ENCODE measurements around the gene USP40.

USP40 gene

DNA sequence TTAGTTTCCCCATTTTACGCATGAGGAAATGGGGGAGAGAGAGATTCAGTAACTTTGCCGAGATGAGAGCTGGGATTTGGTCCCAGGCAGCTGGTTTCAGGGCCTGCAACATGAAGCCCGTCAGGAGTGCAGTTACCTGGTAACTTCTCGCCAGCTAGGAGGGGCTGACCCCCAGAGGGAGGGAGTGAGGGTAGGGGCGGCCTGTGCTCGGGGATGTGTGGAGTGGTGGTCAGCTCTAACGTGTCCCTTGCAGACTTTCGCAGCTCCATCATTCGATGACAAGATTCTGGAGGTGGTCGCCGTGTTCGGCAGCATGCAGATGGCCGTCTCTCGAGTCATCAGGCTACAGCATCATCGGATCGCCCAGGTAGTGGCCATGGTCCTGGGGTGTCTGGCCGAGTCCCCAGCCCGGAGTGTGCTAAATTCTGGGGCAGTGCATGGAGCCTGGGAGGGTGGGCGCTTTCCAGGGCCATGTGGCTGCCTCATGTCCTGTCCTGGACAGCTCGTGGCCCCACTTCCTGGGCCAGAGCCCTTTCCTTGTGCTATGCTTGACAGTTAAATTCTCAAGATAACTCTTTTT lies 108.5 kb downstream of the USP40 start:
- no peak for DNase-seq (ENCODE audit: low read depth, low spot score)

DNA sequence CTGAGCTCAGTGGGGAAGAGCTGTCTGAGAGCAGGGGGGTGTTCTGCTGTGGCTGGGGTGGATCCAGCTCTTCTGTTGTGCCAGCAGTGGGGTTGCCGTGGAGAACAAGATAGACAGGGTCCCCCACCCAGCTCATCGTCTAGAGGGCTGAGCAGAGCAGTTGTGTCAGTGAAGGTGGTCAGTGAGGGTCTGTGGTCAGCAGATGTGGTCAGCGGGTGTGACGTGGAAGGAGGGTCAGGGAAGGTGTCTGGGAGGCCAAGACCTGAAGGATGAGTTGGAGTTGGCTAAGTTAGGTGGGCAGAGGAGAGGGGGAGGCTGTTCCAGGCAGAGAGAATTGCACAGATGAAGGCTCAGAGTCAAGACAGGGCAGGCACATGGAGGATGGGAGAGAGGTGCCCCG lies 109.2 kb downstream of the USP40 start:
- DNase-seq (ENCODE audit: low read depth, low spot score), result no peak

DNA sequence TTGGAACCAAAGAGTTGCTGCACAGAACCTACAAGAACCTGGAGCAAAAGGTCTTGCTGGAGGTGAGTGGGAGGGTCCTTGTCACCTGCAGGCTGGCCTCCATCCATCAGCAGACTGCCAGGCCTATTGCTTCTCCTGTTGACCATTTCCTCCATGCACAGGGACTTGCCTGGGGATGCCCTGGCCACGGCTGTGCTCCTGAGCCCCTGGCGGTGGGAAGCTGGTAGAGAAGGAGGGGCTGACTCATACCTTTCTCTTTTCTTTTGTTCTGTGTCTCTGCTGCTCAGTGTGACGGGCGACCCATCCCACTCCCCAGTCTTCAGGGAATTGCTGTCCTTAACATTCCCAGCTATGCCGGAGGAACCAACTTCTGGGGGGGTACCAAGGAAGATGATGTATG lies 109.6 kb downstream of the USP40 start:
- no peak for DNase-seq (ENCODE audit: low read depth, low spot score)

DNA sequence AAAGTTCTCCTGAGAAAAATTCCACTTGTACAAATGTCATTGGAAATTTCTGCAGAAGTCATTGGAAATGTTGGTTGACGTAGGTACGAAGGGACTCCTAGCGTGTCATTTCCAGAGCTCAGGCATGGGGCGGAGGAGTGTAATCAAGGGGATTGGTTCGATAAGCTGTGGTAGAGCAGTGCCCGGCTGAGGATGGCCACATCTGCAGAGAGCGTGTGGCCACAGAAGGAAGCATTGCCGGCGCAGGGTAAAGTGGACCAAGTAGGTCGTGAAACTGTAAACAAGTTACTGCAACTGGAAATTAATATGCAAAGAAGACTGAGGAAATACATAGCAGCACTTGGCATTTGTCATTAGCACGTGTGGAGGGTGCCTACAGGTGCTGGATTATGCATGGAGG lies 110.5 kb downstream of the USP40 start:
- no peak for DNase-seq (ENCODE audit: low read depth, low spot score)

DNA sequence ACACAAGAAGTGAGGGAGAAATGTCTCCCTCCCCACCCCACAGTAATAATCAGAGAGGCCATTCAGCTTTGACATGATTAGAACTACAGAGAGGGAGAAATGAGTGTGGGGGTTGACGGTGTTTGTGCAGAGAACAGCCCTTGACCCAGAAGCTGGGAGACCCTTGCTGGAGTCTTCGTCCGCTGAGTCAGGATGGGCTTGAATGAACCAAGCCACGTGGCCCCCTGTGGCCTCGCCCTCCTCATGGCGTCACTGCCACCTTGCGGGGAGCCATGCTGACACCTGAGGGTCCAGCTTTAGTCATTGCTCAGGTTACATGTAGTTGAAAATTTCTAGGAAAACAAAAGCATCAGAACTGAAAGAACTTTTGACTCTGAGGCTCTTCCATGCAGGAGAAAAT lies 111.1 kb downstream of the USP40 start:
- no peak for DNase-seq (ENCODE audit: low read depth, low spot score)

DNA sequence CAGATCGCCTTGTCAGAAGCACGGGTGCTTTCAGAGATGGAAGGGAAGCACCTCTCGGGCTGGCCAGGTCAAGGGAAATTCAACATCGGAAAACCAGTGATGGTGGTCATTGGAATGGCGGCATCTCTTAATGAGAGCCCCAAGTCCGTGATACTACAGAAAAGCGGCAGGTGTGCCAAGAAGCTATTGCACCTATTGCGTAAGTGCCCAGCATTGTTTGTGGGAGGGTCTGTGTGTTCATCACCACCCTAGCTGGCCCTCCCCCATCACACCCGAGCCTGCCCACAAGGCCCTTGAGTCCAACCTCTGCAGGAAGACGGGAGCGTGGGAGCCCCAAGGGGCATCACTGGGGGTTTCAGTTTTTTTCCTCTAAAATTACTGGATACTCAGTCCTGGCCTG lies 111.6 kb downstream of the USP40 start:
- no peak for DNase-seq (ENCODE audit: low read depth, low spot score)

DNA sequence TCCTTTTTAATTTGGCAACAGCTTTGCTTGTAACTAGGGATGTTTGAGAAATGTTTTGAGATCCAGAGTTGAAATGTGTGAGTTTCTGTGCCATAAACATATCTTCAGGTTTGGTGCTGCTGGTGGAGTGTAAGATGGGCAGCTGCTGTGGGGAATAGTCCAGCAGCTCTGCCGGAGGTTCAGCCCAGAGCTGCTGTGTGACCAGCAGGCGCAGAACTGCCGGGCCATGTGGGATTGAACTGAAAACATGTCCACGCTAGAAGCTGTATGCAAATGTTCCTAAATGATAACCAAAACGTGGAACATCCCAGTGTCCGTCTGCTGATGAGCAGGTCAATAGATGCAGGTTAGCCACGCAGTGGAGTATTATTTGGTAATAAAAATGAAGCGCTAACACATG lies 112.7 kb downstream of the USP40 start:
- DNase-seq (ENCODE audit: low read depth, low spot score), result no peak

DNA sequence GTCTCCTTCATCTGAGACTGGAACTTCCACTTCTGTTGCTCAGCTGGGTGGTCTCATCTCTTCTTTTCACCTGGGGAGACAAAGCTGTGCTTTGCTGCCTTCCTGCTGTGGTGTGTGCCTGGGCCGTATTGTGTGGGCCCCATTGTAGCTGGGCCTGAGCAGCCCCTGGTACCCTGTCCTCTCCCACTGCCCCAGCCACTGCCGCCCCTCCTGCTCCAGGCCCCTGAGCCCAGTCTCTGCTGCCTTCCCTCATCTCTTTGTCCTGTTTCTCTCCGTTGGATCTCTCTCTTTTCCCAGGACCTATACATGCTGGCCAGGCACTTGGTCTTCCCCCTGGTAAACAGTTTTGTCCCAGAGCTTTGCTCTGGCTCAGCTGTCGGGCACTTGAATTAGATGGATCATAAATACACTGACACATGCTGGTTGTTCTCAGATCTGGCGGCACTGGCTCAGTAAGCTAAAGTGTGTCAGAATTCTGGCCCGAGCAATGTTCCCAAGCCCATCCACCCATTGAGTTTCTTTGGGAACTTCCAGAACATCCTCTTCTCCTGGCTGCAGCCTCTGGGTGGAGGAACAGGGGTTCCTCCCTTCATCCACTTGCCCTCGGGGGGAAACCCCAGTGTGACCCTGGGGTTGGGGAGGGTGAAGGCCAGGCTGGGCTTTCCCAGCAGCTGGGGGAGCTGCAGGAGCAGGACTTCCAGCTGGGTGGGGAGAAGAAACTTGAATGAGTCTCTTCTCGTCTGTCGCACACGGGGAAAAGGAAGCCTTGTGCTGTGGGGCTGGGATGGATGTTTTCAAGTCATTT lies 113.3 kb downstream of the USP40 start:
- no peak for DNase-seq (ENCODE audit: low read depth, low spot score)

DNA sequence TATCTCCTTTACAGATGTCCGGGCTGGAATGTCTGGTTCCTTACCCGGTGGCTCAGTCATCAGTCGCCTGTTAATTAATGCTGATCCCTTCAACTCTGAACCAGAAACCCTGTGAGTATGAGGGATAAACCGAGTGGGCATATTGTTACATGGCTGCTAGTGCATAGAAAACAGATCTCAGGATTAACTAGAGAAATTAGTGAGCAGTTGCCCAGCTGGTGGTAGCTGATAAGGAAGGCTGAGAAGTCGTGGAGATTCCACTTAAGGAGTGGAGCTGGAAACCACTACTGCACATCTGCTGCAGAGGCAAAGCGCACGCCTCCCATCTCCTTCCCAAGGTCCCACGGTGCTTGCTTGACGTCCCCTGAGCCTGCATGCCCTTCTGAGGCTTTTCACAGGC lies 114.6 kb downstream of the USP40 start:
- no peak for DNase-seq (ENCODE audit: low read depth, low spot score)

DNA sequence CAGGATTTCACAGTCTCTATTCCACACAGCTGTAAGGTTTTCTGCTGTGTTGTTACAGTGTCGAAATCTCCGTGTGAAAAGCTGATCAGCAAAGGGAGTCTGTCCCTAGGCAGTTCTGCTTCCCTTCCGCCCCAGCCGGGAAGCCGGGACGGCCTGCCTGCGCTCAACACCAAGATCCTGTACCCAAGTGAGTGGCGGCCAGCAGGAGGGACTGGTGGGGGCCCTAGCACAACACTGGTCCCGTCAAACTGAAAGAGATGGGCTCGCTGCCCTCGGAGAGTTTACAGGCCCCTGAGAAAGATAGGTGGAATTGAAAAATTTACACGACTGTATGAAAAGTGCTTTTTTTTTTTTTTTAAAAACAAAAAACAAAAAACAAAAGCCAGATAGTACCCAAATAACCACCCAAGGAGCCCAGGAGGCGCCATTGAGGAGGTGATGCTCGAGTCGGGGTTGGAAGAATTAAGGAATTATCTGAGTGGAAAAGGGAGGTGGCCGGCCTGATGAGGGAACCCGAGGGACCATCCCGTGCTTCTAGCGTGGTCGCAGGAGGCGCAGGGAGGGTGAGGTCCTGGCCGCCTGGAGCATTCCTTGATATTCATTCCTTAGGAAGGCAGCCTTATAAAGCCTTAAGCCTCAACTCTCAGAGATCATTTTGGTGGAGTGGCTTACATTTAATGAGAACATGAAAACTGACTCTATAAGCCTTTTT lies 115.6 kb downstream of the USP40 start:
- no peak for DNase-seq (ENCODE audit: low read depth, low spot score)

DNA sequence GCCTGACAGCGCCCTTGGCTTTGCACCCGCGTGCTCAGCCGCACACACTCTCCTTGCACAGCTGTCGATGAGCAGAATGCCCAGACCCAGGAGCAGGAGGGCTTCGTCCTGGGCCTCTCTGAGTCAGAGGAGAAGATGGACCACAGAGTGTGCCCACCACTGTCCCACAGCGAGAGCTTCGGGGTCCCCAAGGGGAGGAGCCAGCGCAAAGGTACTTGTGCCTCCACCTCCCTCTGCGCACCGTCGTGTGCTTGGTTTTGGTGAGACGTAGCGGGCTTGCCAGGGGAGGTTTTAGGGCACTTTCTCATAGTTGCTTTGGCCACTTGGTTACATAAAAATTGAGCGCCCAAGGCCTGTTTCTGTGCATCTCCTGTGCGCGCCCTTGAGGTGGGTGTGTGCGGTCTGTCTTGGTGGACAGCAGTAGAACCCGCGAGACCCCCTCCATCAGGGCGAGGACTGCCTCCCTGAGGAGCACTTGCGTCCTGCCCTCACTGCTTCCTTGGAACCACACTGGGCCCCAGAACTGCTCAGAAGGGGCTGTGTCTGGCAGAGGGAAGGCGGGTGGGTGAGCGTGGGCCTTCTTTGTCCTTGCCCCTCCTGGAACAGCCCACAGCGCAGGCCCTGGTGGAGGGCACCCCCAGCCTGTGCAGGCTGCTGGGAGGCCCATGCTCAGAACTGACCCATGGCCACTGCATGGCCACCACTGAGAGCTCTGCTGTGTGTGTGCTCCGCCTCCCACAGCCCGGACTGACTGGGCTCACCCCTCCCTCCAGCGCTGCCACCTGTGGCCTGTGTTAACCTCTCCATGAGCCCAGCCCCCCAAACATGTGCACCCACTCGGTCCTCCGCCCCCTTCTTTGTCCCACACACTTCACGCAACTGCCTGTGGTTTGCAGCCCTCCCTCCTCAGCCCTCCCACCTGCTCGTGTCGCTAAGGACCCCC lies 116.4 kb downstream of the USP40 start:
- DNase-seq (ENCODE audit: low read depth, low spot score), result no peak

DNA sequence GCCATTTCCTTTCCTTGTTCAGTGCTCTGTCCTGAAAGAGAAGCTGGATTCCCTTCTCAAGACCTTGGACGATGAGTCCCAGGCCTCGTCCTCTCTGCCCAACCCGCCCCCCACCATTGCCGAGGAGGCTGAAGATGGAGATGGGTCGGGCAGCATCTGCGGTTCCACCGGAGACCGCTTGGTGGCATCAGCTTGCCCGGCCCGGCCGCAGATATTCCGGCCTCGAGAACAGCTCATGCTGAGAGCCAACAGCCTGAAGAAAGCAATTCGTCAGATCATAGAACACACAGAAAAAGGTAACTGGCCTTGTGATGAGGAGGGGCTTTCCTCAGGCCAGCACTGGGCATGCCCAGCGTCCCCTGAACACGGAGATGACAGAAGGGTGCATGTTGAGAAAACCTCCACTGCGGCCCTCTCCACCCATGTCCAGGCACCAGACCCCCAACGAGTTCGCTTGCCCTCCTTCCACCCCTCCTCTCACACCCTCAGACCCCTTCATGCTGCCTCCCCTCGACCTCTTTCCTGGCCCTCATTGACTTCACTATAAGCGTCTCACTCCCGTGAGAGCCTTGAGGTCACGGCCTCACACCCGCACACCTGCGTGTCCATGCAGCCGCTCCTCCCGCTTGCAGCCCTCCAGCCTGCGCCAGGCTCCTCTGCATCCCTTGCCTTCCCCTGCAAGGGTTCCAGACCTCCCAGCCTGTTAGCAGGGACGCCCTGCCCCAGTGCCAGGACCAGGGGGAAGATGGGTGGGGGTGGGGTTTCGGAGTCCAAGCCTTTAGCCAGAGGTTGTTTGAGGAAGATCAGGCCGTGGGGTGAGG lies 117.3 kb downstream of the USP40 start:
- no peak for DNase-seq (ENCODE audit: low read depth, low spot score)

DNA sequence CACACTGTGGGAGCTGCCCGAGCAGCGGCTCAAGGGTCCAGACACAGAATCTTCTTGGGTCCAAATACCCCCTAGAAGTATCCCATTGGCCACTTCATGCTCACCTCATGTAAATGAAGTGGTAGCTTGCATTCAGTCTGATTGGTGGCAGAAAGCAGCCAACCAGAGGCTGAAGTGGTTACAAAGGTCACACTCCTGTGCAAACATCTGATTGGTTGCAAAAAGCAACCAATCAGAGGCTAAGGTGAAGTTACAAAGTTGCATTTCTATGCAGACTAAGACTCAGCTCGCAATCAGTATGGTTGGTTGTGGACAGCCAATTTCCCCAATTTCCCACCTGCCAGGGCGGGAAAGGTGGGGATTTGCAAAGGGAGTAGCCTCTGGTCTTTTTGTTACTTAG lies 118.0 kb downstream of the USP40 start:
- no peak for DNase-seq (ENCODE audit: low read depth, low spot score)

DNA sequence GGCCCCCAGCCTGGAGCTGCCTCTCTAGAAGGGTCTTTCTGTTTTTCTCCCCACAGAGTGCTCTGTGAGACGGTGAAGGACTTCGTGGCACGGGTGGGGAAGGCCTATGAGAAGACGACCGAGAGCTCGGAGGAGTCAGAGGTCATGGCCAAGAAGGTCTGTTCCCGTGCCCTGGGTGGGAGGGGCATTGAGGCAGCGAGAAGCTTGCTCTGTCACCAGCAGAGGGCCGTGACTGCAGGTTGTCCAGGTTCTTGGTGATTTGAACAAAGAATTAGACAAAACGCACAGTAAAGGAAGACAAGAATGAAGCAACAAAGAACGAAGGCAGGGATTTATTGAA lies 118.4 kb downstream of the USP40 start:
- DNase-seq (ENCODE audit: low read depth, low spot score), result no peak

DNA sequence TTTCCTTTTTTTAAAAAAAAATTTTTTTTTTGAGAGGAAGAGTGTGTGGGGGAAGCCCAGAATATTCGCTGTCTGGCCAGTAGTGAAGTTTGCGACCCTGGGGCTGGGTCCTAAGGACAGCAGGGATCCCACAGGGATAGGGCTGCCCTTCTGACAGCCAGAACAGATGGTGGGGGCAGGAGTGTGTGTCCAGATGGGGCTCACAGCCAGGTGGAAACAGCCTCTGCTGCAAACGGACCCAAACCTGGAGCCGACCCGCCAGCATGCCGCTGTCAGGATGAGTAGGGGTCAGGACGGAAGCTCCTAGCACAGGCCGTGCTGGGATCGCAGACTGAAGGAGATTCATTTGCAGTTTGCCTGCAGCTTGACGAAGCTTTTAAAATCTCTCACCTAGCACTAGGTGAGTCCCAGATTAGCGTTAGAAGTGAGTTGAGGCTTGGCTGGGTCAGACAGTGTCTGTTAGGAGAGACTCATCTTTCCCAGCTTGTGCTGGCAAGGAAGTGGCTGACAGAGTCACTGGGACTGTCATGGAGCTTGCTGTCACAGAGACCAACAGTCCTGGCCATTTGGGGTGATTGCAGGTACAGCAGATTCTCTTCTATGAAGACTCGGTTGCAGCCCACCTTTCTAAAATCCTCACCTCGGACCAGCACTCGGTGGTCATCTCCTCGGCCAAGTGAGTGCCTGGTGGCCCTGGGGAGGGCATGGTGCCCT lies 118.9 kb downstream of the USP40 start:
- DNase-seq (ENCODE audit: low read depth, low spot score), result no peak

DNA sequence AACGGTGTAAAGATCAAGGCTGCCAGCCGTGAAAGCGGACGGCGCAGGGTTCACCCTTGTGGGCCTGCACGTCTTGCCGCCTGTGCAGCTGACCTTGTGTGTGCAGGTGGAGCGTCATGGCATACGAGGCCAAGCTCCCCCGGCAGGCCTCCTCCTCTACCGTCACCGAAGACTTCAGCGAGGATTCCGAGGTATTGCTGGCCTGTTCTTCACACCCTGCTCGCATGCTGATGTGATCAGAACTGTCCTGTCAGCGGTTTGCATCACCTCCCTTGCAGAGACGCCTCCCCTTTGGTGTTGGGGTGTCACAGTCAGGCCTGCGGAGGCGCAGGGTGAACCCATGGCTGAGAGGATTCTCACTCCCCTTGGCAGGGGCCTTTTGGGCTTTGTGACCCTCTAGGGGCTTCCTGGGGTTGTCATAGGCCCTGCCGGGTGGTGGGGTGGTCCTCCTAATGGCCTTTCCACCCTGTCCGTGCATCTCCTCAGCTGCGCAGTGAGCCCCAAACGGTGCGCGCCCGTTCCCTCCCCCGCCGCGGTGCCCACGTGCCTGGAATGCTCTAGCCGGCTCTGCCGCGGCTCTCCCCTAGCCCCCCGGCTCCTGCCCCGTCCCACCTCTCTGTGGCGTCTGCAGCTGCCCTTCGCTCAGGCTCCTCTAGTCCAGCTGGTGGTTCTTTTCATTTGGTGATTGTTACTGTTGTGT lies 119.8 kb downstream of the USP40 start:
- no peak for DNase-seq (ENCODE audit: low read depth, low spot score)

DNA sequence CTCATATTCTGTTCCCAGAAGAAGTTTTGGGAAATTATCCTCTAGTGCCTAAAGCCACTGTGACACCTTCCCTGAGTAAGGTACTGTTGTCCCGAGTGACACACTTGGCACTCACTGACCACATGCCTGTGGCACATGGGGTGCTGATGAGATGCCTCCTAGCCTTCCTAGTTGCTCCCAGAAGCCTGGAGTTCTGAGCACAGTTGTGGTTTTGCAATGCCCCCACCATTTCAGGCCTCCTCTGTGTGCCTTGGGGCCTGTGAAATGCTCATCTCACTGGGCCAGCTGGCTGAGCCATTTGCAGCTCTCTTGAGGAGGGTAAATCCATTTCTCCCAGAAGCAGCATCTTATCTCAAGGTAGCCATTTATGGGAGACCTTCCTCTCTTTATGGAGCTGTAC lies 120.5 kb downstream of the USP40 start:
- no peak for DNase-seq (ENCODE audit: low read depth, low spot score)

DNA sequence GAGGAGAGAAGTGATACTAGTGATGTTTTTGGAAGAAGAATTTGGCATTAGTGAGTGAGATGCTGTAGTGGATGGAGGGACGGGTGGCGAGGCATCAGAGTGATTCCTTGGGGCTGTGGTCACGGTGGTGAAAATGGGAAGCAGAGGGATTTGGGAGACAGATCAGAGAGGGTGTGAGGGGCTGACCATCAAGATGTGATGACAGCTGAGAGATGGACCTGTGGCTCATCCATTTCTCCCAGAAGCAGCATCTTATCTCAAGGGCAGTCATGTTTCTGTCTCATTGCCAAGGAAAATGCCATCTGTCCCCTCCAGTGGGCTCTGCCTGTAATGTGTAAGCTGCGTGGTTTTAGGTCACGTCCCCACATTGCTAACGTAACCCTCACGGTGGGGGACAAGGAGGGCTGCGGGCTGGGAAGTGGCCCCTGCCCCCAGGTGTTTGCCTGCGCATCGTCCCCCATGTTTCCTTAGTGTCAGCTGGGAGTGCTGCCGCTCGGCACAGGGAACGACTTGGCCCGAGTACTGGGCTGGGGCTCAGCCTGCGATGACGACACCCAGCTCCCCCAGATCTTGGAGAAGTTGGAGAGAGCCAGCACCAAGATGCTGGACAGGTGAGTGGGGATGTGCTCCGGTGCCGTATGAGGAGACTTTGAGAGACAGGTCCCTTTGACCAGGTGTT lies 121.3 kb downstream of the USP40 start:
- DNase-seq (ENCODE audit: low read depth, low spot score), result no peak

DNA sequence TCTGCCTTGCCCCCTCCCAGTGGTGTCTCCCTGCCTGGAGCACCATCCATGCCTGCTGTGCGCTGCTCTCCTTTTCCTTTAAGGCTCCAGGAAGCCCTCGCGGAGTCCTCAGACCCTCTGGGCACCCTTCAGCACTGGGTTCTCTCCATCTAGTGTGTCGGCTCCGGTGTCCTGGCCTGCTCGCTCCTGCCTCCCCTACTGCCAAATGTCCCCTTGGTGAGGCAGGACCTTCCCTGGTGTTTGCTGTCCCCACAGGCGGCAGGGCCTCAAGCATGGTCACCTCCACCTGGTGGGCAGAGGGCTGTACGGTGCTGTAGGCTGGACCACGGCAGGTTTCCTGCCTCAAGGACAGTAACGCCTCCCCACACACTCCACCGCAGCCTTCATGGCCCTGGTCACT lies 122.1 kb downstream of the USP40 start:
- DNase-seq (ENCODE audit: low read depth, low spot score), result no peak
